WI38 (cell line): ENCODE results near the gene LRMDA.

Experiments
- H3K4me3 ChIP-seq: 2 replicates; pipeline ENCODE4 v1.5.1; 2011; ENCODE audit warnings: low read depth, mild to moderate bottlenecking, control low read depth, low read length
- TF ChIP-seq, protein P1 (sequence below): IDR thresholded peaks from 2 replicates; pipeline ENCODE4 v1.5.1; 2012; ENCODE audit warnings: low read depth, mild to moderate bottlenecking, control low read depth, low read length

Gene LRMDA

DNA sequence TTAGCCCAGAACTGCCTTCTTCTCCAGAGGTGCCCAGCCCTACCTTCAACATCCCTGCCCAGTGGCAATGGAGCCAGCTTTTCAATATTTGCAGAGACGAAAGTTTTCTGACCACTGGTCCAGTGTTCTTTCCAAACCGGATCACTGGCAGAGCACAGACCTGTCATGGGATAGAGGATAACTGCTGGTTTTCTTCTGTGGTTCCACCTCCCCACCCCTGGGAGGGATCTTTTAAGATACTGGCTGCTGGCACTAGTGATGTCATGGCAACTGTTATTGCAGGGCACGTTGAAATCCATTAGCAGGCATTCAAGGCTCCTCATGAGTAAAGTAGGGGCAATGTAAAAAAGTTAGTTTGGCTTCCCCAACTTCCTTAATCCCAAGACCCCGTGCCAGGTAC is 387.1 kb downstream of the LRMDA start:
- no peak overlapping the region for H3K4me3 ChIP-seq
- TF ChIP-seq, protein P1, sequence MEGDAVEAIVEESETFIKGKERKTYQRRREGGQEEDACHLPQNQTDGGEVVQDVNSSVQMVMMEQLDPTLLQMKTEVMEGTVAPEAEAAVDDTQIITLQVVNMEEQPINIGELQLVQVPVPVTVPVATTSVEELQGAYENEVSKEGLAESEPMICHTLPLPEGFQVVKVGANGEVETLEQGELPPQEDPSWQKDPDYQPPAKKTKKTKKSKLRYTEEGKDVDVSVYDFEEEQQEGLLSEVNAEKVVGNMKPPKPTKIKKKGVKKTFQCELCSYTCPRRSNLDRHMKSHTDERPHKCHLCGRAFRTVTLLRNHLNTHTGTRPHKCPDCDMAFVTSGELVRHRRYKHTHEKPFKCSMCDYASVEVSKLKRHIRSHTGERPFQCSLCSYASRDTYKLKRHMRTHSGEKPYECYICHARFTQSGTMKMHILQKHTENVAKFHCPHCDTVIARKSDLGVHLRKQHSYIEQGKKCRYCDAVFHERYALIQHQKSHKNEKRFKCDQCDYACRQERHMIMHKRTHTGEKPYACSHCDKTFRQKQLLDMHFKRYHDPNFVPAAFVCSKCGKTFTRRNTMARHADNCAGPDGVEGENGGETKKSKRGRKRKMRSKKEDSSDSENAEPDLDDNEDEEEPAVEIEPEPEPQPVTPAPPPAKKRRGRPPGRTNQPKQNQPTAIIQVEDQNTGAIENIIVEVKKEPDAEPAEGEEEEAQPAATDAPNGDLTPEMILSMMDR = no peak

DNA sequence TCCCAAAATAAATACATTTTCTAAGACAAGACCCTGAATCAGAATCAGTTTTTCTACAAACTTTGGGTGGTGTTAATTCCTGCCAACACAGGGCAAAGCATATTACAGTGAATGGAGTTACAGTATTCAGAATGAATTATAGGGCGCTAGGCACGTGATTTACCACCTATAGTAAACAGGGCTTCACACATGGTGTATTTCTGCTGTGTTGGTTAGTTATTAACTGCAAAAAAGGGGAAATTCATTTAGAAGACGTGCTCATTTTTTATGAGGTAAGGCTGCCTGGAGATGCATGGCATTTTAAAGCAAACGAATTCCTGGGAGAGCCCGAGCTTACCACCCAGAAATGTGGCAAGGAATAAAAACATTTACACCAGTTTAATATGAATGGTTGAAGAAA is 393.8 kb downstream of the LRMDA start:
- TF ChIP-seq, protein P1 = no peak

DNA sequence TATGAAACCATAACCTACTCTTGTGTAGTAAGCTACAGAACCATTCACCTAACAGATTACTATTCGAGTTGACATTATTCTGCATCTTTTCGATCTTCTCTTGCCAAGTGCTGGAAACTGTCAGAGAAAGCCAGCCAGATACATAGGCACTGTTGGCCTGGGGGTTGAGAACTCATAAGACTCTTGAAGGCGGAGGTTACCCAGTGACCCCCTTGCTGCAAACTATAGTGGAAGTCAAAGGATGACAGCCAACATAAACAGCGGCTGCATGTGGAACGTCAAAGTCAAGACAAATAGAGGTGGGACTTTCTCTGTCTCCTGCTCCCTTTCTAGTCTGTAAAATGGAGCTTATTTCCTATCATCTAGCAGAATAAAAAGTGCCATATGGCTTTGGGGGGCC is 394.2 kb downstream of the LRMDA start:
- TF ChIP-seq, protein P1 = no peak
- H3K4me3 ChIP-seq = no peak overlapping the region

More for the DNA sequence above, 393.8 kb downstream of the LRMDA start:
- H3K4me3 ChIP-seq = no peak overlapping the region

- TF ChIP-seq, protein P1 = no peak
- no peak overlapping the region for H3K4me3 ChIP-seq
These were observed 395.4 kb downstream of the LRMDA start for GRCh38 chr10:75826846-75827245.

- TF ChIP-seq, protein P1 = no peak
These were observed 396.2 kb downstream of the LRMDA start for GRCh38 chr10:75827587-75828021.

GRCh38 chr10:75828413-75828812 is 397.0 kb downstream of the LRMDA start:
- no peak overlapping the region for H3K4me3 ChIP-seq
- TF ChIP-seq, protein P1 = no peak

More at GRCh38 chr10:75827587-75828021, 396.2 kb downstream of the LRMDA start:
- no peak overlapping the region for H3K4me3 ChIP-seq

DNA sequence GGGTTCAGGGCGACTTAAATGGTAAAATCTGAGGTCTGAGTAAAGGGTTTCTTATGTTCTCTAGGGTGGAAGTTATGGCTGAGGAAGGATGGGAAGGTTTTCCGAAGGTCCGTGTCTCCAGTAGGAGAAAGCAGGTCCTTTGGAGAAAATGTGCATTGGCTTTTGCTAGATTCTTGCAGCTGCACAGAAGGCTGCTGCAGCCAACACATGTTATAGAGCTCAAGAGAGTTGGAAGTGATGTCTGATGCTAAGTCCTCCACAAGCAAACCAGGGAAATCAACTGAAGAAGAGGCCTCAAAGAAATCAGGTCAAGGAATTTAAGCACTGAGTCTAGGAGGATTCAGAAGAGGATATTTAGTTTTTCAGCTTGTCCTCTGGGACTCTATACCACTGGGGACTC is 404.6 kb downstream of the LRMDA start:
- H3K4me3 ChIP-seq = no peak overlapping the region
- TF ChIP-seq, protein P1 = no peak
